GF-D8 (cell line): ENCODE results near the gene IDUA.
"Not testable (repeated sequence)": the region's sequence is repeated elsewhere in the genome, so short reads cannot be mapped to it uniquely, and the experiment has no call there.

Source experiments
- DNase-seq: peaks from one replicate; lab custom pipeline; 2025; lab: John Stamatoyannopoulos, UW

The IDUA gene

DNA sequence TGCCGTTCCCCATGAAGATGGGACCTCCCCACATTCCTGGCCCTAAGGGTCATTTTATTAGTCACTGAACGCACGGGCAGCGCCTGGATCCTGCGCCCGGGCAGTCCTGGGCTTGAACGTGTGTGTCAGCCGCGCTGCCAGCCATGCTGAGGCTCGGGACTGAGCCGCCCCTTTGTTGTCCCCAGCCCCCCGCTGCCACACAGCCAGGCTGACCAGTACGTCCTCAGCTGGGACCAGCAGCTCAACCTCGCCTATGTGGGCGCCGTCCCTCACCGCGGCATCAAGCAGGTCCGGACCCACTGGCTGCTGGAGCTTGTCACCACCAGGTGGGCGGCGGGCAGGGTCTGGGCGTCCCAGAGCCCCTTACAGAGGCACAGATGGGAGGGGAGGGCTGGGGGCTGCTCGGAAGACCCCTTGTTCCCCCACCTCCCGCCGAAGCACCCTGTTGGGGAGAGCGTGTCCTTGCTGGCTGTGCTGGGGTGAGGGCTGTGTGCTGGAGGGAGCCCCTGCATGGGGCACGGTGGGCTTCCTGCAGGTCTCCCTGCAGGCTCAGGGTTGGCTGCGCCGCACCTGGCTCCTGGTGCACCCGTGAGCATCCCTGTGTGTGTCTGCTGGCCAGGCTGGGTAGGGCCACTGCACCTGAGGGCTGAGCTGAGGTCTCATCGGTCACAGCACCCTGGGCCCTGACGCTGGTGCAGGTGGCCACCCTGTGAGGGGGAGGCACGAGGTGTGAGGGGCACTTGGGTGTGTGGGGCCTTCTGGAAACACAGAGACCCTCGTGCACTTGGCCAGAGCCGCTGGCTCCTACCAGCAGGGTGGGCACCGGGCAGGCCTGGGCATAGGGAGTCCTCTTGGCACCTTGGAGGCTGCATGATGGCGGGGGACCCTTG is 1.0 kb downstream of the IDUA start:
- no peak for DNase-seq

DNA sequence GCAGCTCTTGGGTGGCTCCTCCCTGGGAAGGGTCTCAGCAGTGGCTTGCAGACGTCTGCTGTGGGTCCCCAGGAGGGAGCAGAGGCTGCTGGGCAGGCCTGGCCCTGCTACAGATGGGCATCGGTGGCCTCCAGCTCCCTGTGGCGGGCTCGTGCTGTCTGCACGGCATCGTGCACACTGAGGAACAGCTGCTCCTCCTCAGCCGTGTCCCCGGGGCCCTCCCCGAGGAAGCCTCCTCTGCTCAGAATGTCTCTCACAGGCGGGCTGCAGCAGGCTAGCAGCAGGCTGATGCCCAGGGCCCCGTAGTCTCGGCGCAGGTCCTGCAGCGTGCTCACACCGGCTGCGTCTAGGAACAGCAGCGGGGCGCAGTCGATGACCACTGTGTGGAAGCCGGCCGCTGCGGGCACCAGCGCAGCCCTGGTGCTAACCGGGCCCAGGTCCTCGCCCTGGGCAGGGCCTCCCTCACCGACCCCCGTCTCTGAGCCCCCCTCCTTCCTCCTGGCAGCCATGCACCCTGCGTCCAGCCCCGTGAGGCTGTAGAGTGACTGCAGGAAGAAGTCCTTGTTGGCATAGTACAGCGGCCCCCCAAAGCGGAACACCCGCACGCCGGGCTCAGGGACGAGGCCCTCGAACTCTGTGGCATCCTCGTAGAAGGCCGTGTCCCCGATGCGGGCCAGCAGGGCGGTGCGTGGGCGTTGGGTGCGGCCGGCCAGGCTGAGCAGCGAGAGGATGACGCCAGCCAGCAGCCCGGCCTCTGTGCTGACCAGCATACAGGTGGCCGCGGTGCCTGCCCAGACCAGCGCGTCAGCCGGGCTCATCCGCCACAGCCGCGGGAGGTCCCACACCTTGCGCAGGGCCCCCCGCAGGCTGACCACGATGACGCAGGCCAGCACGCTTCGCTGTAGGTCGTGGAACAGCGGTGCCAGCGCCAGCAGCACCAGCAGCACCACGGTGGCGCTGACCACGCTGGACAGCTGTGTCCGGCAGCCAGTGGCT is 2.2 kb downstream of the IDUA start:
- no peak for DNase-seq

DNA sequence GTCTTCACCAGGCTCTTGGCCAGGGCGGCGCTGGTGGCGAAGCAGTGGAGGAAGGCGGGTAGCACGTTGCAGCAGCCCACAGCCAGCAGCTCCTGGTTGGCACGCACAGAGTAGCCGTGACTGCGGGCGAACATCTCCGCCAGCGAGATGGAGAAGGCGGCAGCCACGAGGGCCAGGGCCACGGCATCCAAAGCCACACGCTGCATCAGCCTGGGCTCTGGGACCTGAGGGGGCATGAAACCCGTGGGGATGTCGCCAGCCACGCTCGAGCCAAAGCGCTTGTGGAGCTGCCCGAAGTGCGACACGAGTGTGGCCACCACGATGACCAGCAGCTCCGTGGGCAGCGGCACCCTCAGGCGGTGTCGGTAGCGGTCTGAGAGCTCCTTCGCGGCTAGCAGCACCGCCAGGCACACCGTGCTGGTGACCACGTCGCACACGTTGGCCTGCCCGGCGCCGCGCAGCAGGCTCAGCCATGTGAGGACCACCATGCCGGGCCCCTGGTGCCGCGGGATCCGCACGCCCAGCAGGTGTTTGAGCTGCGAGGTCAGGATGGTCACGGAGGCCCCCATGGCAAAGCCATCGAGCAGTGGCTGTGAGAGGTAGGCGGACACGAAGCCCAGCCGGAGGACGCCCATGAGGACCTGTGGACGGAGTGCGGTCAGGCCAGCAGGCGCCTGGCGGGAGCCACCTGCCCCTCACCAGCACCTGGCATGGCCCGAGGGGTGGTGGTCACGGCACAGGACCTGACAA is 3.1 kb downstream of the IDUA start:
- no peak for DNase-seq

GRCh38 chr4:990746-991367 is 4.0 kb downstream of the IDUA start:
- no peak for DNase-seq

GRCh38 chr4:991451-992296 is 4.8 kb downstream of the IDUA start:
- no peak for DNase-seq

DNA sequence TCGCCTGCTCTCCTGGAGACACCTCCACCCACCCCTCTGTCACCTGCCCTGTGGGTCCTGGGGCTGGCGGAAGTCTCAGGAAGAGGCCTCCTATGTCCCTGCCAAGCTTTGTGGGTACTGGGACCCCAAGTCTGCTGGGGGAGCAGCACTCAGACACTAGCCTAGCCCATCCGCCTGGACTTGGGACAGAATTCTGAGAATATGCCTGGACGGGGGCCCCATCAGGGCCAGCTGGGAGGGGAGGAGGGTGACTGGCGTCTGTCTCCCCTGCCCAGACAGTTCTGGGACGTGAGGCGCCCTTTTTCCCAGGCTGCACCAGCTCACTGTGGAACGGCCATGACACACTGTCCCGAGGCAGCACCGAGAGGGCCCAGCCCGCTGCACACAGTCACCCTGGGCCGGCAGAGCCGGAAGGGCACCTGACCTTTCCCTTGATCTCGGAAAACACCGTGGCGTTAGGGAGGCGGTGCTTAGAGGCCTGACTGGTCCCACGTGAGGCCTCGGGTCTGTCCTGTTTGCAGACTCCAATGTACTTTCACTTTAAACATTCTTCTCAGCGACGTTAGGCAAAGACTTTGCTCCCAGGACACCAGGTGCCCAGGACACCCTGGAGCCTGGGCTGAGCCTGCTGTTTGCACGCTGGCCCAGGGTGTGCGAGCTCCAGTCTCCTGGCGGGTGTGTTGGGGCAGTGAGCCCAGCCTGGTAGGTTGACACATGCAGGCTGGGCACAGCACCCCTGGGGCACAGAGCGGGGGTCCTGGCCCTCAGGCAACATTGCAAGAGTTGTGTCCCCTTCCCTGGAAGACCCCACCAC is 5.7 kb downstream of the IDUA start:
- DNase-seq, result no peak

DNA sequence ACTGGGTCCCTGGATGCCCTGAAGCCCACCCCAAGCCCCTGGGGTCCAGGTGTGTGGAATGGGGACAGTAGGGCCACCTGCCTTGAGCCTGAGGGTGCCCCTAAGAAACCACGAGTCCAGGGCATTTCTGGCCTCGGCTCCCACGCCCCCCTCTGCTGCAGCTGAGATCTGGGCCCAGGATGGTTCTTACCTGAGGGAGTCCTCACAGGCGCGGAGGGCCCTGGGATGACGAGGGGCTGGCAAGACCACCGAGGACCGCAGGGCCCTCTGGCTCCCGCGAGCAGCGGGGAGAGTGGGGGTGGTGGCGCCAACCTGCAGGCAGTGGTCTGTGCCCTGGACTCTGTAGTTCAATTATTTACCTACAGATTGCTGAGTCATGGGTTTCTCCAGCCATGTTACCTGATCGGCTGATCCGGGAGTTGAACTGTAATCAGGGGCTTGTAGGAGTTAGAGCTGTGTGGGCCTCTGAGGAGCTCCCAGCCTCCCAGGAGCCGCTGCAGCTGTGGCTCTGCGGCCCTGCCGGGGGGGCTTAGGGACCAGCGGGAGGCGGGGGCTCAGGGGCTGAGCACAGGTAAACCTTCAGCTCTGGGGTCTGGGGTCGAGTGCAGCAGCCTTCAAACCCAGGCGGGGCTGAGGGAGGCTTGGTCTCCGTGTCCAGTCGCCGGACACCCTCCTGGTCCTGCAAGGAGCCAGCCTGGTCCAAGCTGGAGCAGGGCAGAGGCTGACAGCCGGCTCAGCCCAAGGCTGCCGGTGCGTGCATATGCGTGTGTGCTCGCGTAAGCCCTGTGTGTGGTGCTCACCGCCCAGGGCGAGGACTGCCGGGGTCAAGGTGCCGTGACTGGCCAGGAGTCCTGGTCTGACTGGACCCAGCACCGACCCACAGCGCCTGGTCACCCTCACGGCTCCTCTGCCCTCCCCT is 6.5 kb downstream of the IDUA start, which contains the start of gene SLC26A1:
Gene SLC26A1 (minus strand): TSS at position 294 of the 919 bp plus-strand sequence. CDS start 1,701 bp downstream, outside the sequence.
- no peak for DNase-seq

DNA sequence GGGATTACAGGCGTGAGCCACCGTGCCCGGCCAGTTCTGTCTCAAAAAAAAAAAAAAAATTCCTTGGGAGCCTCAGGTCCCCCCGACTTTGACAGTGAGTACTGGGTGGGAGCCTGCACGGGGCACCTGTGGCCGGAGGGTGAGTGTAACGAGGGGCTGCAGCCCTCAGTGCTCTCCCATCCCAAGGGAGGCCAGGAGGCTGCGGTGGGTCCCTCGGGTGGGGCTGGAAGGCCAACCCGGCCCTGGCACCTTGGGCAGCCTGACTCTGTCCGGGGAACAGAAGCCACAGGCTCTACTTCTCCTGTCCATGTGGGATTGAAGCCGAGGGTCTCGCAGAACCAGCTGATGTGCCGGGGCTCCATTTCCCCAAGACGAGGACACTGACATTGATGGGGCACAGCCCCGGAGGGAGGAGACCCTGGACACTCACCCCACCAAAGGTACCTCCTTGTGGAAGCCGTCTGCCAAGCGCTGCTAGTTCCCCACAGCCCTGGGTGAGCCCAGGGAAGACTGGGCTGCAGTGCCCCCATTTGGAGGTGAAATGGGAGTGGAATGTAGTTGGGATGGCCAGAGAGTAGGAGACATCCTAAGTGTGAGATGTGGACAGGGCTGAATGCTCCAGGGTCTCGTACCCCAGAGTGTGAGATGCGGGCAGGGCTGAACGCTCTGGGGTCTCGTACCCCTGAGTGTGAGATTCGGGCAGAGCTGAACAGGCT is 8.6 kb downstream of the IDUA start:
- no peak for DNase-seq

DNA sequence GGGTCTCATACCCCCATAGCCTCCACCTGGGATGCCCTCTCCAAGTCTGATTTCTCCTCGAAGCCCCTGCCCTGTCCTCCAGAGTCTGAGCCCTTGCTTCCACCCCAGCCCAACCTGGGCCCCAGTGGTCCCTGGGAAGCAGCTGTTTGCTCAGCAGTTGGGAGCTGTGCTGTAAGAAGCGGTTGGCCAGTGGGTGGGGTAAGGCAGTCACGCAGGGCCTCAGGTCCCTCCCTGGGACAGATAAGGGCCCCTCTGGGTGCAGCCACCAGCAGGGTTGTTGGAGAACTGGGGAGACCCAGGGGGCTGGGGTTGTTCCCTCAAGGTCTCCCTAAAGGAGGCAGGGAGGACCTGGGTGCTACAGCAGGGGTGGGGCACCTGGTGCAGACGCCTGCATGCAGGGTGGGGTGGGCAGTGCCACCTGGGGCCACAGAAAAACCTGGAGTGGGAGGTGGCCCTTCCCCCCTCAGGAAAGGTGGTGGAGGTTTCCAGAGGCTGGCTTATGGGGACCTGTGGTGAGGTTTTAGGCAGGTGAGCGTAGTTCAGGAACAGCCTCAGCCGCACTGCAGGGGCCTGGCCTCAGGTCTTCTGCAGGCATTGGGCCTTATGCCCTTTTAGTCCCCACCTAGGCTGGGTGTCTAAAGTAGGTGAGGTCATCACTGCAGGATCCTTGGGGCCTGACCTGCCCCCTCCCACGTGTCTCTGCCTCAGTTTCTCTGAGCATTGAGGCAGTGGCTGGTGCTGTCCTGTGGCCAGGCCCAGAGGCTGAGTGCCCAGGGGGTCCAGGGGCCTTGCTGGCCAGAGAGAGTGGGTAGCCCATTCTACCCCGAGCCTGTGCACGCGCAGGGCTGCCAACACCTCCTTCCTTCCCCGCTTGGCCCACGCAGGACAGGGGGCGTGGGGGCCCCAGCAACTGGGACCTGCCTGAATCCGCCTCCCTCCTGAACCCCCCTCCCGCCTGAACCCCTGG is 9.5 kb downstream of the IDUA start:
- DNase-seq, result no peak

DNA sequence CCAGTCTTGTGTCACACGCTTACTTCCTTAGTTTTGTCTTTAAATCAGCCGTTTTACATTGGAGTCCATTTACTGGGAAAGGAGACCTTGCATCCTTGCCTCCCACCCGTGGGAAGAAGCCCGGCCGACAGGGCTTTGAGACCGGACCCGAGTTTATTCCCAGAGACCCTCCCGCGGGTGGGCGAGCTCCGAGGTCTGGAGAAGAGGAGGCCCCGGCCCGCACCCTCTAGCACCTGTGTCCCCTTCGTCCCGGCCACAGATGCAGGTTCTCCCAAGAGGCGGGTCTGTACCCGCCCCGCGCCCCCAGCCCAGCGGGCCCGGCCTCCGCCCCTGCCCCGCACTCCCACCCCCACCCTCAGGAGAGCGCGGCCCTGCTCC is 10.1 kb downstream of the IDUA start:
- DNase-seq, result no peak

DNA sequence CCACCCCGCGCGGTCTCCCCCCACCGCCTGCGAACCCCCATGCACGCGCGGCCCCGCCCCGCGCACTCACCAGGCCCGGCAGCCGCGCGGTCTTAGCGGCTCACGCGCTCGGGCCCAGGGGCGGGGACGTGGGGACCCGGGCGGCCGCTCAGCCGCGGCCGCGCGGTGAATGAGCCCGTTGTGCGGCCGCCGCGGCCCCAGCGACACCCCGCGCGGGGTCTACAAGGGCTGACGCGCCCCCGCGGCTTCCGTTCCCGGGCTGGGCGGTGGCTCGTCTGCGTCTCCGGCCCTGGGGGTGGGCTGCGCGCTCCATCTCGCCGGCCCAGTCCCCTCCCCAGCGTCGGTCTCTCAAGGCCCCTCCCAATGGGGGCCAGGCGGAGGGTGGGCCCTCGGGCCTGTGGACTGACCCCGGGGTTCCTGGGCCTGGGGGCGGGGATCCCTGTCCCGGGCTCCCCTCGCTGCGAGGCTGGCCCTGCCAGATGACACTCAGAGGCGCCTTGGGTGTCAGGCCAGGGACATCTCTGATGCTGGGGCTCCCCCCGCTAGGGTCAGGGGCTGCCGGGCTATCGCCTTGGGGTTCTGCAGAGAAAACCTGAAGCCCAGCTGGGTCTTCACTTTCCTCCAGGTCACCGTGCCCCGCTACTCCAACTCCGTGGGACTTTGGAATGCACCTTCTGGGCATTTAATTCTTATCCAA is 10.7 kb downstream of the IDUA start:
- DNase-seq, result no peak

DNA sequence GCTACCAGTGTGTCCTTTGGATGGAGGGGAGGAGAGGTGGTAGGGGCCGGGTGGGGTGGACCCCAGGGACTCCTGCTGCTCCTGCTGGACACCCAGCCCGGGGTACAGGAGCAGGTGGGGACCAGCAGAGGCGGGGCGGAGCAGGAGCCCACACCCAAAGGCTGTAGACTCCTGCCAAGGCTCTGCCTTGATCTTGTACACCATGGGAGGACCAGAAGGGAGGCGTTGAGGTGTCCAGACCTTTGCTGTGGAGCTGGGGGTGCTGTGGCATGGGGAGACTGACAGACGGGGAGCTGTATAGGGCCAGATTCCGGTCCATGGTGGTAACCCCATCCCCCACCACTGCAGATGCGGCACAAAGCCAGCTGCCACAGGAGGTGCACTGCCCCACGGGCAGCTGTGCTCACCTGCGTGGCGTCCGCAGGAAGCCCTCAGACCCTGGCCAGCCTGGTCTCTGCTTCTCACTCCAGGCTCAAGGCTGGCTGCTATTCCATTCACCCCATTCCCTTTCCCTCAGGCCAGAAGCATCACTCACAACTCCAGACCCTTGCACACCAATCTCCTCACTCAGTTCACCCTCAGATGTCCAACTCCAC is 11.3 kb downstream of the IDUA start:
- DNase-seq, result no peak

DNA sequence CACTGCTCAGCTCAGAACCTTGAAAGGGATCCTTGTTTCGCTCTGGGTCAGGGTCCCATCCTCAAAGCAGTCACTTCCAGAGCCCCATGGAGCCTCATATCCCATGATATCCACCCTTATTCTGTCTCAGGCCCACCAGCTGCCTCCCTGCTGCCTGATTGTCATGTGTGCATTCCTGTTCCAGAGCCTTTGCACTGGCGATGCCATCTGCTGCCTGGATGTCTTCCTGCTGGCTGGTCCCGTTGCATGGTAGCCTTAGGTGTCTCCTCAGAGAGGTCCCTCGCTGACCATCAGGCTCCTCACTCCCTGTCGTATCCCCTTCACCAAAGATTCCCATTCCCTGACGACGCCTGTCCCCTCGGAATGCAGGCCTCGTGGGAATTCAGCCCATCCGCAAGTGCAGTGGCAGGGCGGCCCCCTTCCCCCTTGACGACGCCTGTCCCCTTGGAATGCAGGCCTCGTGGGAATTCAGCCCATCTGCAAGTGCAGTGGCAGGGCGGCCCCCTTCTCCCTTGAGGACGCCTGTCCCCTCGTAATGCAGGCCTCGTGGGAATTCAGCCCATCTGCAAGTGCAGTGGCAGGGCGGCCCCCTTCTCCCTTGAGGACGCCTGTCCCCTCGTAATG is 12.5 kb downstream of the IDUA start:
- DNase-seq, result not testable (repeated sequence)

DNA sequence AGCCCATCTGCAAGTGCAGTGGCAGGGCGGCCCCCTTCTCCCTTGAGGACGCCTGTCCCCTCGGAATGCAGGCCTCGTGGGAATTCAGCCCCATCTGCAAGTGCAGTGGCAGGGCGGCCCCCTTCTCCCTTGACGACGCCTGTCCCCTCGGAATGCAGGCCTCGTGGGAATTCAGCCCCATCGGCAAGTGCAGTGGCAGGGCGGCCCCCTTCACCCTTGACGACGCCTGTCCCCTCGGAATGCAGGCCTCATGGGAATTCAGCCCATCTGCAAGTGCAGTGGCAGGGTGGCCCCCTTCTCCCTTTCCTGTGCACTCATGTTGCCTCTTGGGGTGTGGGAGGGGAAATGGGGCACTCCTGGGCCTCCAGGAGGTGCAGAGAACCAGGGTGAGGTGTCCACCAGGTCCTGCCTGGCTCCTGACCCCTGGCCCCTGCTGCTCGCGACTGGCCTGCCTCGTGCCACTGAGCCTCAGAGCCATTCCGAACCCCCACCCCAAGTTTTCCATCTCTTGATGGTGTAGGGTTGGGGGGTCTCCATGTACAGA is 13.1 kb downstream of the IDUA start:
- no peak for DNase-seq

DNA sequence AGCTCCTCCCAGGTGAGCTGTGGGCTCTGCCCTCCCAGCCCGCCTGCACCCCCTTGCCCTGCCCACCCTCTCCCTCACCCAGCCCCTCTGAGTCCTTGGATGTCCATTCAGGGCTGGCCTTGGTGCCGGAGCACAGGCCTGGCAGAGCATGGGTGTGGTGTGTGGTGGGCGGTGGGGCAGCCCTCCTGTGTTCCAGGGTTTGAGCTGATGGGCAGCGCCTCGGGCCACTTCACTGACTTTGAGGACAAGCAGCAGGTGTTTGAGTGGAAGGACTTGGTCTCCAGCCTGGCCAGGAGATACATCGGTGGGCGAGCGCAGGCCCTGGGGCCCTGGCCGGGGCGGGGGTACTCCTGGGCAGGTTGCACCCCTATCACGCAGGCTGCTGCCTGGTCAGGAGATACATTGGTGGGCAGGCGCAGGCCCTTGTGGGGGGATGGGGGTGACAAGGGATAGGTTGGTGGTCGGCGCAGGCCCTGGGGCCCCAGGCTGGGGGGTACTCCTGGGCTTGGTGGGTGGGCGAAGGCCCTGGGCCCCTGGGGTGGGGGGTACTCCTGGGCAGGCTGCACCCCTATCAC is 13.9 kb downstream of the IDUA start:
- DNase-seq, result no peak
